GM08714 (cell line): Measurements from ENCODE around the gene NPHP4.

Experiments used
- H3K4me3 ChIP-seq: fragments of 200-500 bp; sonication (Bioruptor generic); 2 replicates; pipeline ENCODE4 v1.5.1; 2014; ENCODE audit warnings: mild to moderate bottlenecking, low read length, inconsistent platforms
- ZNF274 ChIP-seq: IDR thresholded peaks from 2 replicates; pipeline ENCODE4 v1.6.1; 2012; ENCODE audit warnings: mild to moderate bottlenecking, low read depth, low read length

Gene NPHP4

GRCh38 chr1:5830771-5831599 is 161.2 kb downstream of the NPHP4 start:
- no peak for TF ChIP-seq ZNF274
- H3K4me3 ChIP-seq: no peak overlapping the region

- H3K4me3 ChIP-seq: no peak overlapping the region
- no peak for TF ChIP-seq ZNF274
These were observed 162.8 kb downstream of the NPHP4 start for GRCh38 chr1:5829414-5829813.

GRCh38 chr1:5828308-5828935 is 163.8 kb downstream of the NPHP4 start:
- TF ChIP-seq ZNF274: no peak

GRCh38 chr1:5827516-5827915 is 164.7 kb downstream of the NPHP4 start:
- TF ChIP-seq ZNF274: no peak
- no peak overlapping the region for H3K4me3 ChIP-seq

More at GRCh38 chr1:5828308-5828935, 163.8 kb downstream of the NPHP4 start:
- no peak overlapping the region for H3K4me3 ChIP-seq

GRCh38 chr1:5826601-5827000 is 165.6 kb downstream of the NPHP4 start:
- TF ChIP-seq ZNF274: no peak

GRCh38 chr1:5822726-5823125 is 169.5 kb downstream of the NPHP4 start:
- H3K4me3 ChIP-seq: no peak overlapping the region
- no peak for TF ChIP-seq ZNF274

More at GRCh38 chr1:5826601-5827000, 165.6 kb downstream of the NPHP4 start:
- H3K4me3 ChIP-seq: no peak overlapping the region

- TF ChIP-seq ZNF274: no peak
- no peak overlapping the region for H3K4me3 ChIP-seq
These were observed 170.0 kb downstream of the NPHP4 start for GRCh38 chr1:5822266-5822665.

GRCh38 chr1:5821540-5822176 is 170.6 kb downstream of the NPHP4 start:
- TF ChIP-seq ZNF274: no peak
- H3K4me3 ChIP-seq: no peak overlapping the region

GRCh38 chr1:5820026-5820421 is 172.2 kb downstream of the NPHP4 start:
- TF ChIP-seq ZNF274: no peak
- H3K4me3 ChIP-seq: no peak overlapping the region

GRCh38 chr1:5819391-5820025 is 172.7 kb downstream of the NPHP4 start:
- H3K4me3 ChIP-seq: no peak overlapping the region
- no peak for TF ChIP-seq ZNF274

GRCh38 chr1:5818755-5819154 is 173.5 kb downstream of the NPHP4 start:
- no peak for TF ChIP-seq ZNF274
- no peak overlapping the region for H3K4me3 ChIP-seq

- H3K4me3 ChIP-seq: no peak overlapping the region
- no peak for TF ChIP-seq ZNF274
These were observed 176.5 kb downstream of the NPHP4 start for GRCh38 chr1:5815716-5816115.

GRCh38 chr1:5815211-5815610 is 177.0 kb downstream of the NPHP4 start:
- TF ChIP-seq ZNF274: no peak
- no peak overlapping the region for H3K4me3 ChIP-seq

- no peak for TF ChIP-seq ZNF274
These were observed 178.1 kb downstream of the NPHP4 start for GRCh38 chr1:5814046-5814619.

GRCh38 chr1:5813480-5813879 is 178.7 kb downstream of the NPHP4 start:
- no peak for TF ChIP-seq ZNF274
- H3K4me3 ChIP-seq: no peak overlapping the region

More at GRCh38 chr1:5814046-5814619, 178.1 kb downstream of the NPHP4 start:
- no peak overlapping the region for H3K4me3 ChIP-seq
